ENCODE measurements around the gene MFN1. TPM values are rescaled to one million over a fixed set of nuclear protein-coding genes. Genes with fewer than 3 reads are reported as not detected.

The MFN1 gene
- total and polyA plus RNA-seq, 2 of the 13 experiments (the other 11 are each of a cell fraction or from before 2014, with no cell fraction given): 25.2 to 37.5 TPM

DNA sequence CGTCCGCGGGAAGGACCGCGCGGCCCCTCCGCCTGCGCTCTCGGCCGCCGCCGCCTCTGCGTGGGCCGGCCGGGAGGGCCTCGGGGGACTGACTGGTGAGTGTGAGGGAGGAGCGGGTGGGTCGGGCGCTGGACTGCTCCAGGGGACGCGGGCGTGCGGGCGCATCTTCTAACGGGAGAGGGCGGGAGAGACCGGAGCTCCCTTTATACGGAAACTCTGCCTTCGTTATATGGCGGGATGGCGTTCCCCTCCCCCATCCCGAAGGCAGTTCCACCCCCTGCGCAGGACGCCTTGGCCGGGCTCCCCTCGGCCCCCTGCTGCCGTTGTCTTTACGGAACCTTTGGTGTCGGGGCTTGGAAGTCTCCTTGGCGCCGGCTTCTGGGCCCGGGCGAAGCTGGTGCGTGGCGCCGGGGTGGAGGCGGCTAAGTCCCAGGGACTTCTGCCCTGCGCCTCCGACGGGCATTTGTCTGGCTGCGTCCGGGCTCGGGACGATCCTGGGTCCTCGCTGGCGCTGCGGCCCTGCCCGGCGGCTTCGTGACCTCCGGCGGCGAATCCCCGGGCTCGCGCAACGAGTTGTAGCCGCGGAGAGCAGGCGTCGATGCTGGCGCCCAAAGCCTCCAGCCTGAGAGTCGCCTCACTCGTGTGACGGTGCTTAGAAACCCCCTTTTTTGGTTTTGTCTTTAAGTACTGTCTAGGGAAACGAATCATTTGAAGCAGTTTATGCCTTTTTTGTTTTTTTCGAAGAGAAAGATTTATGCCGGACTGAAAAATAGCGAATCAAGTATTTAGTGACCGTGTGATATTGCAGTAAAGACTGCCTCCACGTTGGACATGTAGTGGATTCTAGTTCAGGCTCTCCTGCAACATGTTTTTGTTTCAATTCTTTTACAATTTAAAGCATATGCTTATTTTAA, 24.1 kb upstream of the MFN1 start (continued):
- TF ChIP-seq ZNF333 (CRISPR knock-in tag; IDR thresholded peaks at IDR 0.05; ENCODE audit: borderline replicate concordance): no peak
- TF ChIP-seq XRCC5 (optimal IDR thresholded peaks at IDR 0.05; ENCODE audit: low read length): peak; percentile 44
- TF ChIP-seq, protein P1, sequence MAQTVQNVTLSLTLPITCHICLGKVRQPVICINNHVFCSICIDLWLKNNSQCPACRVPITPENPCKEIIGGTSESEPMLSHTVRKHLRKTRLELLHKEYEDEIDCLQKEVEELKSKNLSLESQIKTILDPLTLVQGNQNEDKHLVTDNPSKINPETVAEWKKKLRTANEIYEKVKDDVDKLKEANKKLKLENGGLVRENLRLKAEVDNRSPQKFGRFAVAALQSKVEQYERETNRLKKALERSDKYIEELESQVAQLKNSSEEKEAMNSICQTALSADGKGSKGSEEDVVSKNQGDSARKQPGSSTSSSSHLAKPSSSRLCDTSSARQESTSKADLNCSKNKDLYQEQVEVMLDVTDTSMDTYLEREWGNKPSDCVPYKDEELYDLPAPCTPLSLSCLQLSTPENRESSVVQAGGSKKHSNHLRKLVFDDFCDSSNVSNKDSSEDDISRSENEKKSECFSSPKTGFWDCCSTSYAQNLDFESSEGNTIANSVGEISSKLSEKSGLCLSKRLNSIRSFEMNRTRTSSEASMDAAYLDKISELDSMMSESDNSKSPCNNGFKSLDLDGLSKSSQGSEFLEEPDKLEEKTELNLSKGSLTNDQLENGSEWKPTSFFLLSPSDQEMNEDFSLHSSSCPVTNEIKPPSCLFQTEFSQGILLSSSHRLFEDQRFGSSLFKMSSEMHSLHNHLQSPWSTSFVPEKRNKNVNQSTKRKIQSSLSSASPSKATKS (CRISPR knock-in tag; IDR thresholded peaks at IDR 0.05): no peak
- TF ChIP-seq, protein P2, sequence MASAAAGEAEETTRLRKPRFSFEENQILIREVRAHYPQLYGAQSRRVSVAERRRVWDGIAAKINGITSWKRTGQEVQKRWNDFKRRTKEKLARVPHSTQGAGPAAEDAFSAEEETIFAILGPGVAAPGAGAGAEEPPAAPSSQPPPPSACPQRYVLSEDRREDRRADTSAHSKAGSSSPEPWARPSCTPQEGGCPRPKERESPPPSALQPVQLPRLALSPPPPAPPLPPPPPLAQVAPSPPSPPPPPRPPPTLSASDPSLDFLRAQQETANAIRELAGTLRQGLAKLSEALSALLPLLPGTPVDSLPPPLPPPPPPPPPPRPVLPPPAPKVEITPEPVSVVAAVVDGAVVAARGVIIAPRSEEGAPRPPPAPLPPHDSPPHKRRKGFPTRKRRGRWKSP (CRISPR knock-in tag; IDR thresholded peaks at IDR 0.05): no peak
- no peak for TF ChIP-seq ZNF282 (IDR thresholded peaks at IDR 0.05; ENCODE audit: partially characterized antibody)
- TF ChIP-seq TP53 (CRISPR knock-in tag; conservative IDR thresholded peaks at IDR 0.05): no peak
- TF ChIP-seq MBD4 (IDR thresholded peaks at IDR 0.05; ENCODE audit: borderline replicate concordance, low read length): no peak
- no peak for TF ChIP-seq PCBP1 (IDR thresholded peaks at IDR 0.05; ENCODE audit: borderline replicate concordance, low read depth, low read length)
- no peak for TF ChIP-seq ZNF136 (CRISPR knock-in tag; IDR thresholded peaks at IDR 0.05; ENCODE audit: low read depth)
- TF ChIP-seq, protein P3, sequence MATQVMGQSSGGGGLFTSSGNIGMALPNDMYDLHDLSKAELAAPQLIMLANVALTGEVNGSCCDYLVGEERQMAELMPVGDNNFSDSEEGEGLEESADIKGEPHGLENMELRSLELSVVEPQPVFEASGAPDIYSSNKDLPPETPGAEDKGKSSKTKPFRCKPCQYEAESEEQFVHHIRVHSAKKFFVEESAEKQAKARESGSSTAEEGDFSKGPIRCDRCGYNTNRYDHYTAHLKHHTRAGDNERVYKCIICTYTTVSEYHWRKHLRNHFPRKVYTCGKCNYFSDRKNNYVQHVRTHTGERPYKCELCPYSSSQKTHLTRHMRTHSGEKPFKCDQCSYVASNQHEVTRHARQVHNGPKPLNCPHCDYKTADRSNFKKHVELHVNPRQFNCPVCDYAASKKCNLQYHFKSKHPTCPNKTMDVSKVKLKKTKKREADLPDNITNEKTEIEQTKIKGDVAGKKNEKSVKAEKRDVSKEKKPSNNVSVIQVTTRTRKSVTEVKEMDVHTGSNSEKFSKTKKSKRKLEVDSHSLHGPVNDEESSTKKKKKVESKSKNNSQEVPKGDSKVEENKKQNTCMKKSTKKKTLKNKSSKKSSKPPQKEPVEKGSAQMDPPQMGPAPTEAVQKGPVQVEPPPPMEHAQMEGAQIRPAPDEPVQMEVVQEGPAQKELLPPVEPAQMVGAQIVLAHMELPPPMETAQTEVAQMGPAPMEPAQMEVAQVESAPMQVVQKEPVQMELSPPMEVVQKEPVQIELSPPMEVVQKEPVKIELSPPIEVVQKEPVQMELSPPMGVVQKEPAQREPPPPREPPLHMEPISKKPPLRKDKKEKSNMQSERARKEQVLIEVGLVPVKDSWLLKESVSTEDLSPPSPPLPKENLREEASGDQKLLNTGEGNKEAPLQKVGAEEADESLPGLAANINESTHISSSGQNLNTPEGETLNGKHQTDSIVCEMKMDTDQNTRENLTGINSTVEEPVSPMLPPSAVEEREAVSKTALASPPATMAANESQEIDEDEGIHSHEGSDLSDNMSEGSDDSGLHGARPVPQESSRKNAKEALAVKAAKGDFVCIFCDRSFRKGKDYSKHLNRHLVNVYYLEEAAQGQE (IDR thresholded peaks at IDR 0.05; ENCODE audit: borderline replicate concordance in 1 of 2, low read depth in 1 of 2, low read length in 2 of 2): no peak
- no peak for TF ChIP-seq BRD4 (CRISPR knock-in tag; IDR thresholded peaks at IDR 0.05)
- no peak for TF ChIP-seq PCBP2 (optimal IDR thresholded peaks at IDR 0.05; ENCODE audit: low read depth, low read length, poor library complexity, severe bottlenecking)
- no peak for TF ChIP-seq SOX6 (IDR thresholded peaks at IDR 0.05)
- TF ChIP-seq SOX6 (CRISPR knock-in tag; IDR thresholded peaks at IDR 0.05): 0 out of 2 replicates have a peak, but pooled peaks have one; percentile 26
- TF ChIP-seq, protein P4, sequence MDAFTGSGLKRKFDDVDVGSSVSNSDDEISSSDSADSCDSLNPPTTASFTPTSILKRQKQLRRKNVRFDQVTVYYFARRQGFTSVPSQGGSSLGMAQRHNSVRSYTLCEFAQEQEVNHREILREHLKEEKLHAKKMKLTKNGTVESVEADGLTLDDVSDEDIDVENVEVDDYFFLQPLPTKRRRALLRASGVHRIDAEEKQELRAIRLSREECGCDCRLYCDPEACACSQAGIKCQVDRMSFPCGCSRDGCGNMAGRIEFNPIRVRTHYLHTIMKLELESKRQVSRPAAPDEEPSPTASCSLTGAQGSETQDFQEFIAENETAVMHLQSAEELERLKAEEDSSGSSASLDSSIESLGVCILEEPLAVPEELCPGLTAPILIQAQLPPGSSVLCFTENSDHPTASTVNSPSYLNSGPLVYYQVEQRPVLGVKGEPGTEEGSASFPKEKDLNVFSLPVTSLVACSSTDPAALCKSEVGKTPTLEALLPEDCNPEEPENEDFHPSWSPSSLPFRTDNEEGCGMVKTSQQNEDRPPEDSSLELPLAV (CRISPR knock-in tag; conservative IDR thresholded peaks at IDR 0.05; ENCODE audit: low read depth): 0 out of 2 replicates have a peak, but pooled peaks have one; percentile 41
- TF ChIP-seq, protein P5, sequence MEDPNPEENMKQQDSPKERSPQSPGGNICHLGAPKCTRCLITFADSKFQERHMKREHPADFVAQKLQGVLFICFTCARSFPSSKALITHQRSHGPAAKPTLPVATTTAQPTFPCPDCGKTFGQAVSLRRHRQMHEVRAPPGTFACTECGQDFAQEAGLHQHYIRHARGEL (CRISPR knock-in tag; IDR thresholded peaks at IDR 0.05): no peak
- TF ChIP-seq, protein P6, sequence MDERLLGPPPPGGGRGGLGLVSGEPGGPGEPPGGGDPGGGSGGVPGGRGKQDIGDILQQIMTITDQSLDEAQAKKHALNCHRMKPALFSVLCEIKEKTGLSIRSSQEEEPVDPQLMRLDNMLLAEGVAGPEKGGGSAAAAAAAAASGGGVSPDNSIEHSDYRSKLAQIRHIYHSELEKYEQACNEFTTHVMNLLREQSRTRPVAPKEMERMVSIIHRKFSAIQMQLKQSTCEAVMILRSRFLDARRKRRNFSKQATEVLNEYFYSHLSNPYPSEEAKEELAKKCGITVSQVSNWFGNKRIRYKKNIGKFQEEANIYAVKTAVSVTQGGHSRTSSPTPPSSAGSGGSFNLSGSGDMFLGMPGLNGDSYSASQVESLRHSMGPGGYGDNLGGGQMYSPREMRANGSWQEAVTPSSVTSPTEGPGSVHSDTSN (CRISPR knock-in tag; IDR thresholded peaks at IDR 0.05): no peak
- no peak; the same call in 1 of the 2 replicates for TF ChIP-seq TMF1 (CRISPR knock-in tag; IDR thresholded peaks at IDR 0.05; ENCODE audit: low read depth)
- TF ChIP-seq KLF11 (CRISPR knock-in tag; IDR thresholded peaks at IDR 0.05): no peak
